GM04504 (cell line): ENCODE results near the gene MRPL18.

Experiments
- DNase-seq: peaks from one replicate; pipeline ENCODE4 v3.0.0-alpha.2; 2012; ENCODE audit warnings: low read depth

The MRPL18 gene

DNA sequence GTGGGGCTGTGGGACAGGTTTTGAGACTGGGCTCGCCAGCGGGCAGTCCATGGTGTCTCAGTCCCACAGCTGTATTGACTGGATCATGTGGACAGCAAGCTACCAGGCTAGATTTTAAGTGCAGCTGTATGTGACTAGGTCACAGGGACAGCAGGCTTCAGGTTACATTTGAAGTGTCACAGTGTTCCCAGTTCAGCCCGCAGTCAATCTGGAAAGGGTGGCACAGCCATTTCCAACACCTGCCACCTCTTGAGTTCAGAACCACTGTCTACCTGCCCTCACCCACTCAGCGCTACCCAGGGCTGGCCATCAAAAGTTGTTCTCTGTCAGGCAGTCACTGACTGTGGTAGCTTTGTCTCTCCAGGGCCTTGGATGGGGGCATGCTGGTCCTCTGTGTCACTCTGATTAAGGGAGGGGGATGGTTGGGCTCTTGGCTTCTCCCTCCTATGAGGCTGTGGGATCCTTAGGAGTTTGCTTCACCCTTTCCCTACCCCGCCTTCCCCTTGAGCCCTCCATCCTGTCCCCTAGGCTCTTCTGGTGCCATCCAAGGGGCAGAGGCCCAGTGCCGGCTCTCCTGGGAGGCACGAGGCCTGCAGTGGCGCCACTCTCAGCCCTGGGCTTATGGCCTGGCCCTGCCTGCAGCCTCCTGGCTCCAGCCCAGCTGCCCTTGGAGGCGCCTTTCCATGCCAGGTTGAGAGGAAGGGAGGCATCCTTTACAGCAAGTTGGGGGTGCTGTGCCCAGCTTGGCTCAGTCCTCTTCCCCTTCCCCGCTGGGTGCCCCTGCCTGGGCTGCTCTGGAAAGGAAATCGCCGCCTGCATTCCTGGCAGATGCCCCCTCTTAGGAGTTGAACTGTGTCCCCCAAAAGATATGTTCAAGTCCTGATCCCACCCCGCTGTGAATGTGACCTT, 54.7 kb downstream of the MRPL18 start:
- DNase-seq, result no peak
